Neural cell (in vitro differentiated cells): ENCODE results near the gene DNAJC5. TPM values are rescaled to one million over a fixed set of nuclear protein-coding genes. Genes with fewer than 3 reads are reported as not detected.
"Not testable (repeated sequence)": the region's sequence is repeated elsewhere in the genome, so short reads cannot be mapped to it uniquely, and the experiment has no call there.

Experiments
- H2AFZ ChIP-seq: fragments of 200-600, 300-800 bp; sonication (generic), shearing (Covaris generic); 2 replicates; pipeline ENCODE4 v1.6.0; 2014; ENCODE audit warnings: low read depth, mild to moderate bottlenecking, antibody characterized with exemption, low read length, moderate library complexity
- H3F3A ChIP-seq: fragments of 200-600 bp; shearing (Covaris generic); 2 replicates; pipeline ENCODE4 v1.6.1; 2016; ENCODE audit warnings: mild to moderate bottlenecking, moderate library complexity, mixed read lengths, antibody characterized with exemption, low read length; ENCODE audit not compliant: insufficient read depth, poor library complexity, severe bottlenecking
- H3K27ac ChIP-seq: fragments of 200-600, 300-800 bp; sonication (generic), shearing (Covaris generic); 2 replicates; pipeline ENCODE4 v1.5.1; 2014; ENCODE audit warnings: mild to moderate bottlenecking, low read length, moderate library complexity
- H3K27me3 ChIP-seq: fragments of 300-800, 200-600 bp; sonication (generic), shearing (Covaris generic); 2 replicates; pipeline ENCODE4 v1.6.0; 2014; ENCODE audit warnings: mild to moderate bottlenecking, low read depth, low read length, moderate library complexity; ENCODE audit not compliant: insufficient read depth
- H3K36me3 ChIP-seq: fragments of 300-800, 200-600 bp; sonication (generic), shearing (Covaris generic); 2 replicates; pipeline ENCODE4 v1.5.1; 2014; ENCODE audit warnings: mild to moderate bottlenecking, antibody characterized with exemption, low read length, moderate library complexity; ENCODE audit not compliant: insufficient read depth
- H3K4me2 ChIP-seq: fragments of 300-800, 200-600 bp; sonication (generic), shearing (Covaris generic); 2 replicates; pipeline ENCODE4 v1.6.0; 2014; ENCODE audit warnings: mild to moderate bottlenecking, low read length
- H3K4me3 ChIP-seq: fragments of 300-800, 200-600 bp; sonication (generic), shearing (Covaris generic); 2 replicates; pipeline ENCODE4 v1.5.1; 2014; ENCODE audit warnings: mild to moderate bottlenecking, low read length, moderate library complexity
- H3K79me2 ChIP-seq: fragments of 200-600 bp; shearing (Covaris generic); replicated peaks from 2 replicates; pipeline ENCODE4 v1.6.0; 2014; ENCODE audit warnings: mild to moderate bottlenecking, low read length, moderate library complexity; ENCODE audit not compliant: insufficient read depth
- H3K9ac ChIP-seq: fragments of 300-800, 200-600 bp; sonication (generic), shearing (Covaris generic); 2 replicates; pipeline ENCODE4 v1.6.1; 2016; ENCODE audit warnings: mild to moderate bottlenecking, low read length, mixed read lengths
- H3K9me2 ChIP-seq: fragments of 200-600 bp; shearing (Covaris generic); 2 replicates; pipeline ENCODE4 v1.6.1; 2016; ENCODE audit warnings: mild to moderate bottlenecking, low read length, mixed read lengths; ENCODE audit not compliant: insufficient read depth
- H3K9me3 ChIP-seq: fragments of 200-600, 300-800 bp; sonication (generic), shearing (Covaris generic); 2 replicates; pipeline ENCODE4 v1.6.1; 2016; ENCODE audit warnings: mild to moderate bottlenecking, mixed run types, low read length, moderate library complexity, mixed read lengths
- H4K20me1 ChIP-seq: fragments of 200-600 bp; shearing (Covaris generic); 2 replicates; pipeline ENCODE4 v1.6.1; 2016; ENCODE audit warnings: mild to moderate bottlenecking, mixed run types; ENCODE audit not compliant: insufficient read depth
- CTCF ChIP-seq: fragments of 450-650 bp; IDR thresholded peaks from 2 replicates; pipeline ENCODE4 v1.5.1; 2014; ENCODE audit warnings: antibody characterized with exemption, mild to moderate bottlenecking, moderate library complexity; ENCODE audit not compliant: poor library complexity, severe bottlenecking
- EP300 ChIP-seq: fragments of 450-650 bp; conservative IDR thresholded peaks from 2 replicates; pipeline ENCODE4 v1.6.1; 2014; ENCODE audit warnings: antibody characterized with exemption, mild to moderate bottlenecking, moderate library complexity; ENCODE audit not compliant: poor library complexity, severe bottlenecking
- MXI1 ChIP-seq: fragments of 450-650 bp; conservative IDR thresholded peaks from 2 replicates; pipeline ENCODE4 v1.6.1; 2014; ENCODE audit warnings: antibody characterized with exemption, mild to moderate bottlenecking; ENCODE audit not compliant: poor library complexity, severe bottlenecking
- POLR2AphosphoS5 ChIP-seq: IDR thresholded peaks from 2 replicates; pipeline ENCODE4 v1.6.1; 2012
- RAD21 ChIP-seq: fragments of 450-650 bp; conservative IDR thresholded peaks from 2 replicates; pipeline ENCODE4 v1.6.1; 2014; ENCODE audit warnings: antibody characterized with exemption, mild to moderate bottlenecking, moderate library complexity
- REST ChIP-seq: IDR thresholded peaks from 2 replicates; pipeline ENCODE4 v1.6.1; 2012; ENCODE audit warnings: borderline replicate concordance
- SMC3 ChIP-seq: fragments of 450-650 bp; conservative IDR thresholded peaks from 2 replicates; pipeline ENCODE4 v1.6.1; 2014; ENCODE audit warnings: antibody characterized with exemption, mild to moderate bottlenecking, moderate library complexity; ENCODE audit not compliant: poor library complexity
- polyA plus RNA-seq: library from polyadenylated mRNA; depleted of rRNA; stranded (reverse); fragments of >200 nt; gene quantifications from 2 replicates; pipeline ENCODE4 v1.2.3, GENCODE V29; 2014

Gene DNAJC5
- polyA plus RNA-seq, 1 donor from 2014 or later, result 82.8 TPM

- Histone ChIP-seq H3K36me3 (no peaks in the 10 kb centered on the region), H3K79me2 (no peaks in the 10 kb centered on the region), H3K4me2 (no peak overlapping the region), H3K27ac (no peak overlapping the region), H3K27me3 (no peaks in the 10 kb centered on the region), H3F3A (no peaks in the 10 kb centered on the region), H3K9ac (no peak overlapping the region), H3K9me2 (no peaks in the 10 kb centered on the region), H2AFZ (no peak overlapping the region), H4K20me1 (no peaks in the 10 kb centered on the region), H3K4me3 (no peak overlapping the region), H3K9me3 (no peaks in the 10 kb centered on the region)
- TF ChIP-seq MXI1 (no peak), POLR2AphosphoS5 (no peak), SMC3 (no peak), RAD21 (no peak), REST (no peak), EP300 (no peak), CTCF (no peak)
These were observed 31.4 kb downstream of the DNAJC5 start for GRCh38 chr20:63926298-63926697.

GRCh38 chr20:63929071-63929470 lies 34.1 kb downstream of the DNAJC5 start:
- no peaks in the 10 kb centered on the region for H3F3A ChIP-seq
- no peaks in the 10 kb centered on the region for H3K9me2 ChIP-seq
- peaks cover 3% of the 10 kb centered on the region for H3K36me3 ChIP-seq
- no peaks in the 10 kb centered on the region for H3K9me3 ChIP-seq
- H3K79me2 ChIP-seq, result no peaks in the 10 kb centered on the region
- no peak overlapping the region for H3K4me3 ChIP-seq
- H2AFZ ChIP-seq, result no peak overlapping the region
- H3K27ac ChIP-seq, result no peak overlapping the region
- TF ChIP-seq EP300, result no peak
- no peaks in the 10 kb centered on the region for H3K27me3 ChIP-seq
- no peak overlapping the region for H3K4me2 ChIP-seq
- H3K9ac ChIP-seq, result no peak overlapping the region
- H4K20me1 ChIP-seq, result no peaks in the 10 kb centered on the region

- H3K4me2 ChIP-seq, H3K27ac ChIP-seq, H3K27me3 ChIP-seq, H3K9ac ChIP-seq, H3K79me2 ChIP-seq, H3K4me3 ChIP-seq, H3K36me3 ChIP-seq, H4K20me1 ChIP-seq, H3K9me2 ChIP-seq, H2AFZ ChIP-seq, H3K9me3 ChIP-seq, H3F3A ChIP-seq: not testable (repeated sequence)
These were observed 34.6 kb downstream of the DNAJC5 start for GRCh38 chr20:63929473-63929883.
